Right lobe of liver (tissue), 6 donors: Measurements from ENCODE around the gene CCM2L. TPM values are rescaled to one million over a fixed set of nuclear protein-coding genes. Genes with fewer than 3 reads are reported as not detected.

Source experiments
- ATAC-seq, 4 donors: fragments of 200-7000 bp; cut with Tn5 transposase; one replicate each; pipeline ENCODE4 v1.9.1; 2020; ENCODE audit warnings: mild to moderate bottlenecking in 4 of 4, moderate library complexity in 4 of 4
- DNase-seq, 3 donors: peaks; one replicate each; pipeline ENCODE4 v3.0.0-alpha.2; 2020
- H3K27ac ChIP-seq, 3 donors: fragments of 200-600 bp; one replicate each; pipeline ENCODE4 v1.8.0; 2022
- H3K27me3 ChIP-seq, 2 donors: fragments of 200-600 bp; one replicate each; pipeline ENCODE4 v1.8.0; 2022
- H3K36me3 ChIP-seq, 4 donors: fragments of 200-600 bp; sonication (generic) in 1 of 4; one replicate each; pipeline versions ENCODE4 v1.5.1 to v1.8.0; 2017 to 2022; ENCODE audit warnings: control low read depth in 1 of 4
- H3K4me1 ChIP-seq, 4 donors: fragments of 200-600 bp; sonication (generic) in 1 of 4; one replicate each; pipeline versions ENCODE4 v1.5.1 to v1.8.0; 2017 to 2022; ENCODE audit warnings: control low read depth in 1 of 4
- H3K4me3 ChIP-seq, 3 donors: fragments of 200-600 bp; one replicate each; pipeline ENCODE4 v1.8.0; 2022
- H3K9me3 ChIP-seq, 4 donors: fragments of 200-600 bp; sonication (generic) in 1 of 4; one replicate each; pipeline versions ENCODE4 v1.5.1 to v1.8.0; 2017 to 2022; ENCODE audit warnings: control low read depth in 1 of 4
- POLR2A ChIP-seq: fragments of 450-650 bp; IDR thresholded peaks from one replicate; pipeline ENCODE4 v1.6.1; 2017; ENCODE audit warnings: antibody characterized with exemption, mild to moderate bottlenecking
- WGBS: methylation state at CpG from one replicate; pipeline ENCODE4 v1.1.6; 2018; ENCODE audit warnings: low coverage, low lambda C conversion rate; ENCODE audit not compliant: insufficient coverage; ENCODE audit errors: missing lambda C conversion rate; 5-methylcytosine and 5-hydroxymethylcytosine counted together
- intact Hi-C, 2 donors: fragments of 100-400 bp; cut with DNase I; formaldehyde crosslinking; loops; one replicate each; pipeline versions ENCODE4 v1.11.2 to v1.14.1; 2022
- total RNA-seq, 6 experiments: library from RNA; depleted of rRNA in 2 of 6; stranded (reverse); fragments of >200 nt in 2 of 6; fragmentation: NEBNext Ultra II Directional in 3 of 6; extraction: Animal tissue kit (Norgen Biotek cat#: 25700) in 3 of 6; gene quantifications; one replicate each; pipeline versions ENCODE4 v1.1.0 to v1.2.4, GENCODE V29; 2016 to 2023
- TF ChIP-seq, protein P1 (sequence below), 4 donors: fragments of 200-600 bp in 3 of 4; fragments of 450-650 bp in 1 of 4; IDR thresholded peaks; one replicate each; pipeline versions ENCODE4 v1.5.1 to v1.8.0; 2016 to 2022; ENCODE audit warnings: antibody characterized with exemption in 4 of 4, mild to moderate bottlenecking in 2 of 4
- donor health status: DM: no; HTN: yes; CAD: no.
- donor health status: DM: no; HTN: no; CAD: no.
- donor health status: DM: no; HTN: no; CAD: no.
- donor health status: DM: no; HTN: yes; CAD: no.
- donor health status: DM: no; HTN: yes; CAD: no.

The CCM2L gene
- total RNA-seq, 6 experiments from 2014 or later, result 0.61 to 1.7 (median 0.89) TPM

DNA sequence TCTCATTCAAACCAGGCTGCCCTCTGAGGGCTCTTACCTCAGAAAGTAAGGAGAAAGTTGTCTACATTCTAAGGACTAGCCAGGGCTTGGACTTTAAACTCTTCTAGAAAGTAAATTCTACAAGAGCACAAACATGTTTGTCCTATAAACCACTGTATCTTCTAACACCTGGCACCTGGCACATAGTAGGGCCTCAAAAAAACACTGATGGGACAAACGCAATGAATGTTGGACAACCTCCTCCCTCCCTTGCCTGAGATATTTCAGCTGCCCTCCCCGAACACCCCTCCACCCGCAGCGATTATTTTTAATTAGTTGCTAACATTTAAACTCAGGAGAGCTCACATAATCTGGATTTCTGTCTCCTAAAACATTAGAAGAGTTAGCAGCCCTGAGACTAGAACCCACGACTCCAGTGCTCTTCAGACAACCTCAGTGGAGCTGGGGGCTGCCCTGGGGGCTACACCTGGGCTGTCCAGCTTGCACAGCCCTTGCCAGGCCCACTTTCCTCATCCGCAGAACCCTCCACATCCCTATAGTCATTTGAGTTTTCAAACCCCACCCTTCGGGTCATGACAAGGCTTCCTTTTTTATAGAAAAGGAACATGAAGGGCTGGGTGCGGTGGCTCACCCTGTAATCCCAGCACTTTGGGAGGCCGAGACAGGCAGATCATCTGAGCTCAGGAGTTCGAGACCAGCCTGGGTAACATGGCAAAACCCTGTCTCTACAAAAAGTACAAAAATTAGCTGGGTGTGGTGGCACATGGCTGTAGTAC, 46.7 kb downstream of the CCM2L start:
- peak in 3 of 4 donors; percentile 22 to 39 (median 27) for ATAC-seq
- intact Hi-C loops, result no loop called here
- Histone ChIP-seq H3K27ac (no peak overlapping the region), H3K4me3 (no peak overlapping the region), H3K4me1 (no peaks in the 10 kb centered on the region), H3K36me3 (no peaks in the 10 kb centered on the region), H3K27me3 (peaks cover 0 to 12% of the 10 kb centered on the region in 2 donors), H3K9me3 (no peaks in the 10 kb centered on the region)
- 55% methylated on average over 10 of the region's 10 CpGs for WGBS
- DNase-seq, result no peak
- TF ChIP-seq, protein P1, sequence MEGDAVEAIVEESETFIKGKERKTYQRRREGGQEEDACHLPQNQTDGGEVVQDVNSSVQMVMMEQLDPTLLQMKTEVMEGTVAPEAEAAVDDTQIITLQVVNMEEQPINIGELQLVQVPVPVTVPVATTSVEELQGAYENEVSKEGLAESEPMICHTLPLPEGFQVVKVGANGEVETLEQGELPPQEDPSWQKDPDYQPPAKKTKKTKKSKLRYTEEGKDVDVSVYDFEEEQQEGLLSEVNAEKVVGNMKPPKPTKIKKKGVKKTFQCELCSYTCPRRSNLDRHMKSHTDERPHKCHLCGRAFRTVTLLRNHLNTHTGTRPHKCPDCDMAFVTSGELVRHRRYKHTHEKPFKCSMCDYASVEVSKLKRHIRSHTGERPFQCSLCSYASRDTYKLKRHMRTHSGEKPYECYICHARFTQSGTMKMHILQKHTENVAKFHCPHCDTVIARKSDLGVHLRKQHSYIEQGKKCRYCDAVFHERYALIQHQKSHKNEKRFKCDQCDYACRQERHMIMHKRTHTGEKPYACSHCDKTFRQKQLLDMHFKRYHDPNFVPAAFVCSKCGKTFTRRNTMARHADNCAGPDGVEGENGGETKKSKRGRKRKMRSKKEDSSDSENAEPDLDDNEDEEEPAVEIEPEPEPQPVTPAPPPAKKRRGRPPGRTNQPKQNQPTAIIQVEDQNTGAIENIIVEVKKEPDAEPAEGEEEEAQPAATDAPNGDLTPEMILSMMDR (IDR thresholded peaks at IDR 0.05), result no peak
- TF ChIP-seq POLR2A, result no peak

DNA sequence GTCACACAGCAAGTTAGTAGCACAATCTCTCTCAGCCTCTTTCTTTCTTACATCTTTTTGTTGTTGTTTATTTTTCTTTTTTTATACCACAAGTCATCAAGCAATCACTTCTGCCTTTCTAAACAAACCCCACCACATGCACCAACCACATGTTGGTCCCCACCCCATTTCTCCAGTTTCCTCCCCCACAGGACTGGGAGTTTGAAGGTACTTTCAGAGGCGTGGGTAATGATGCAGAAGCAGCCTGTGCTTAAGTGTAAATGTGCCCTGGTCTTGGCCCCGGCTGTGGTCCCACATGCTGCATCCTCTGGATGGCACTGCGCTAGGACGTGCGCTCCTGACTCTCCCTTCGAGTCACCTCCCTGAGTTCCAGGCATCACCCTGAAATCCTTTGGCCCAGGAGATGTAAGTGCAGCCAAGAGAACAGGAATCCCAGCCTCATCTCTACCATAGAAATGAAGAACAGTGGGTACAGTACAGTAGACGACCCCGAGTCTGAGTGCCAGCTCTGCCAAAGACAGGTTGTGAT, 47.5 kb downstream of the CCM2L start:
- TF ChIP-seq POLR2A, result no peak
- TF ChIP-seq, protein P1 (IDR thresholded peaks at IDR 0.05), result no peak
- Histone ChIP-seq H3K27ac (no peak overlapping the region), H3K4me1 (no peaks in the 10 kb centered on the region), H3K27me3 (peaks cover 0 to 4% of the 10 kb centered on the region in 2 donors), H3K36me3 (no peaks in the 10 kb centered on the region), H3K9me3 (no peaks in the 10 kb centered on the region), H3K4me3 (no peak overlapping the region)
- no peak for DNase-seq
- WGBS, result 30% methylated on average over 3 of the region's 8 CpGs
- no peak for ATAC-seq
- intact Hi-C loops, result no loop called here

GRCh38 chr20:32059189-32059588, 49.0 kb downstream of the CCM2L start:
- Histone ChIP-seq H3K36me3 (no peaks in the 10 kb centered on the region), H3K4me3 (no peak overlapping the region), H3K9me3 (no peaks in the 10 kb centered on the region), H3K4me1 (no peaks in the 10 kb centered on the region), H3K27me3 (no peaks in the 10 kb centered on the region), H3K27ac (no peak overlapping the region)
- no peak for DNase-seq
- WGBS, result 83% methylated on average over 1 of the region's 1 CpG
- ATAC-seq, result no peak
- intact Hi-C loops, result no loop called here
- no peak for TF ChIP-seq POLR2A
- TF ChIP-seq, protein P1 (IDR thresholded peaks at IDR 0.05), result no peak

- peak; percentile 66 to 79 (median 76) for ATAC-seq
- TF ChIP-seq, protein P1 (IDR thresholded peaks at IDR 0.05), result no peak
- DNase-seq, result peak; percentile 57 to 80 (median 62)
- Histone ChIP-seq H3K27ac (peak overlapping the region in 2 of 3 donors; percentile 28 to 33), H3K4me1 (no peaks in the 10 kb centered on the region), H3K27me3 (no peaks in the 10 kb centered on the region), H3K9me3 (no peaks in the 10 kb centered on the region), H3K36me3 (no peaks in the 10 kb centered on the region), H3K4me3 (no peak overlapping the region)
- WGBS, result 40% methylated on average over 1 of the region's 4 CpGs
- intact Hi-C loops, result no loop called here
Observed at GRCh38 chr20:32062776-32063170, 52.5 kb downstream of the CCM2L start.
